OCI-LY3 (cell line): Measurements from ENCODE around the gene SETBP1.

Experiments used
- H2AFZ ChIP-seq: fragments of 200-600, 300-600 bp; shearing (Covaris generic); 2 replicates; pipeline ENCODE4 v1.6.0; 2014; ENCODE audit warnings: antibody characterized with exemption, low read depth, low read length
- H3K27ac ChIP-seq: fragments of 200-600, 300-600 bp; sonication (generic); 2 replicates; pipeline ENCODE4 v1.5.1; 2014; ENCODE audit warnings: mild to moderate bottlenecking, low read length, moderate library complexity, mixed read lengths
- H3K27me3 ChIP-seq: fragments of 200-600, 300-600 bp; sonication (generic); 2 replicates; pipeline ENCODE4 v1.6.1; 2014; ENCODE audit warnings: low read depth, low read length, mixed read lengths
- H3K36me3 ChIP-seq: fragments of 200-600, 300-600 bp; sonication (generic); replicated peaks from 2 replicates; pipeline ENCODE3; 2014; ENCODE audit warnings: low read depth, low read length, mixed read lengths
- H3K4me1 ChIP-seq: fragments of 300-600, 200-600 bp; sonication (generic); 2 replicates; pipeline ENCODE4 v1.6.1; 2014; ENCODE audit warnings: low read length, mixed read lengths
- H3K4me2 ChIP-seq: fragments of 200-600, 300-600 bp; sonication (generic); 2 replicates; pipeline ENCODE4 v1.6.1; 2014; ENCODE audit warnings: low read length, mixed read lengths
- H3K4me3 ChIP-seq: fragments of 300-600, 200-600 bp; sonication (generic); 2 replicates; pipeline ENCODE4 v1.5.1; 2014; ENCODE audit warnings: antibody characterized with exemption, mild to moderate bottlenecking, low read length, moderate library complexity
- H3K79me2 ChIP-seq: fragments of 300-600, 200-600 bp; shearing (Covaris generic); 2 replicates; pipeline ENCODE4 v1.6.1; 2014; ENCODE audit warnings: mild to moderate bottlenecking, low read length, mixed read lengths
- H3K9ac ChIP-seq: fragments of 300-600, 200-600 bp; shearing (Covaris generic); 2 replicates; pipeline ENCODE4 v1.6.0; 2014; ENCODE audit warnings: mild to moderate bottlenecking, low read length, moderate library complexity
- H3K9me3 ChIP-seq: fragments of 200-600, 300-600 bp; shearing (Covaris generic); 2 replicates; pipeline ENCODE4 v1.6.1; 2014; ENCODE audit warnings: low read length, mixed read lengths; ENCODE audit not compliant: insufficient read depth
- H4K20me1 ChIP-seq: fragments of 200-600, 300-600 bp; sonication (generic); 2 replicates; pipeline ENCODE4 v1.6.1; 2016; ENCODE audit warnings: low read length, mixed read lengths; ENCODE audit not compliant: insufficient read depth
- CTCF ChIP-seq: fragments of 200-600, 300-600 bp; sonication (generic); IDR thresholded peaks from 2 replicates; pipeline ENCODE4 v1.5.1; 2014; ENCODE audit warnings: antibody characterized with exemption, low read length, low read depth
- EZH2phosphoT487 ChIP-seq: fragments of 200-600 bp; shearing (Covaris generic); IDR thresholded peaks from 2 replicates; pipeline ENCODE4 v1.6.1; 2018; ENCODE audit warnings: antibody characterized with exemption, mixed run types, low read depth

The SETBP1 gene

GRCh38 chr18:44823286-44823685 is 142.6 kb downstream of the SETBP1 start:
- Histone ChIP-seq H3K79me2 (no peaks in the 10 kb centered on the region), H3K36me3 (no peaks in the 10 kb centered on the region), H3K4me3 (no peak overlapping the region), H3K4me1 (peaks cover 30% of the 10 kb centered on the region), H3K27ac (no peak overlapping the region), H2AFZ (no peak overlapping the region), H4K20me1 (no peaks in the 10 kb centered on the region), H3K4me2 (no peak overlapping the region), H3K9ac (no peak overlapping the region), H3K27me3 (no peaks in the 10 kb centered on the region), H3K9me3 (no peaks in the 10 kb centered on the region)
- TF ChIP-seq CTCF (no peak), EZH2phosphoT487 (no peak)

GRCh38 chr18:44823782-44824181 is 143.1 kb downstream of the SETBP1 start:
- Histone ChIP-seq H4K20me1 (no peaks in the 10 kb centered on the region), H3K4me2 (no peak overlapping the region), H3K9ac (no peak overlapping the region), H3K4me3 (no peak overlapping the region), H3K4me1 (peaks cover 25% of the 10 kb centered on the region), H3K9me3 (no peaks in the 10 kb centered on the region), H3K27me3 (no peaks in the 10 kb centered on the region), H2AFZ (no peak overlapping the region), H3K36me3 (no peaks in the 10 kb centered on the region), H3K79me2 (no peaks in the 10 kb centered on the region), H3K27ac (no peak overlapping the region)
- TF ChIP-seq EZH2phosphoT487 (no peak), CTCF (no peak)

GRCh38 chr18:44824884-44825283 is 144.2 kb downstream of the SETBP1 start:
- peak; percentile 77 for TF ChIP-seq CTCF
- no peak for TF ChIP-seq EZH2phosphoT487
- Histone ChIP-seq H2AFZ (no peak overlapping the region), H3K9me3 (no peaks in the 10 kb centered on the region), H4K20me1 (no peaks in the 10 kb centered on the region), H3K27me3 (no peaks in the 10 kb centered on the region), H3K27ac (no peak overlapping the region), H3K4me3 (peak overlapping the region; percentile 2; the same call in 1 of the 2 replicates), H3K4me1 (peaks cover 17% of the 10 kb centered on the region), H3K36me3 (no peaks in the 10 kb centered on the region), H3K9ac (no peak overlapping the region), H3K79me2 (no peaks in the 10 kb centered on the region), H3K4me2 (peak overlapping the region; percentile 43)

GRCh38 chr18:44826418-44827259 is 146.0 kb downstream of the SETBP1 start:
- H3K79me2 ChIP-seq: no peaks in the 10 kb centered on the region
- H3K4me1 ChIP-seq: peaks cover 17% of the 10 kb centered on the region
- no peaks in the 10 kb centered on the region for H4K20me1 ChIP-seq
- H3K27me3 ChIP-seq: no peaks in the 10 kb centered on the region
- H3K4me3 ChIP-seq: no peak overlapping the region
- TF ChIP-seq CTCF (no peak), EZH2phosphoT487 (no peak)
- no peak overlapping the region for H3K27ac ChIP-seq
- no peak overlapping the region for H3K9ac ChIP-seq
- no peaks in the 10 kb centered on the region for H3K9me3 ChIP-seq
- no peaks in the 10 kb centered on the region for H3K36me3 ChIP-seq
- H2AFZ ChIP-seq: no peak overlapping the region
- H3K4me2 ChIP-seq: no peak overlapping the region
